ENCODE results near the gene DOP1A. TPM values are rescaled to one million over a fixed set of nuclear protein-coding genes. Genes with fewer than 3 reads are reported as not detected.

Gene DOP1A
- total and polyA plus RNA-seq, 2 of the 4 experiments (the other 2 are of a cell fraction): 6.0 to 32.4 TPM

GRCh38 chr6:83126223-83126622, 58.8 kb downstream of the DOP1A start:
- H4K91ac ChIP-seq (ENCODE audit: insufficient read depth, low read depth, low read length): peak overlapping the region; percentile 56; the same call in 1 of the 2 replicates
- H3K4ac ChIP-seq (ENCODE audit: low read depth, low read length): peak overlapping the region; percentile 41
- dilution Hi-C loops (cut with HindIII; ENCODE audit: low sequenced_read_pairs, unreplicated experiment) (no loop called here), intact Hi-C loops (cut with micrococcal nuclease) (no loop called here), in situ Hi-C loops (cut with MboI; ENCODE audit: low sequenced_read_pairs) (no loop called here)
- POLR2A ChIA-PET (ENCODE audit: unreplicated experiment): no interaction called here
- no peak overlapping the region for H3K4me2 ChIP-seq (ENCODE audit: low read depth, low read length)
- no peaks in the 10 kb centered on the region for H3K27me3 ChIP-seq (ENCODE audit: control insufficient read depth, insufficient read depth, low read length)
- DNase-seq (no peak), ATAC-seq (ENCODE audit: low read depth) (no peak)
- BruUV-seq (replicated peaks): no TSS peak
- peaks cover 3% of the 10 kb centered on the region; the same call in 1 of the 2 replicates for H4K20me1 ChIP-seq (ENCODE audit: insufficient read depth, low read length)
- H3K18ac ChIP-seq (ENCODE audit: low read depth, low read length): no peak overlapping the region
- H4K8ac ChIP-seq (ENCODE audit: low read depth in 2 of 2, low read length in 2 of 2): peak overlapping the region in 1 of 2 experiments; percentile 52; a peak in 1 of 4 replicates
- H2BK15ac ChIP-seq (ENCODE audit: low read depth, low read length): peak overlapping the region; percentile 47; the same call in 1 of the 3 replicates
- H3K9me1 ChIP-seq (ENCODE audit: insufficient read depth, low read length): peaks cover 14% of the 10 kb centered on the region
- peak overlapping the region; percentile 29; the same call in 1 of the 2 replicates for H2BK120ac ChIP-seq (ENCODE audit: low read depth, low read length)
- no peak overlapping the region for H2AFZ ChIP-seq (replicated peaks; ENCODE audit: low read length, poor library complexity)
- H3K27ac ChIP-seq (ENCODE audit: insufficient read depth, low read length): no peak overlapping the region; the same call in 1 of the 2 replicates
- no CpG with 5 or more reads among the region's 2 CpGs for whole genome bisulfite sequencing, 2 experiments (ENCODE audit: extremely low coverage in 2 of 2, insufficient read length in 1 of 2)
- H3K56ac ChIP-seq (ENCODE audit: extremely low read depth, insufficient read depth, low read length): no peak overlapping the region
- H3K36me3 ChIP-seq (ENCODE audit: control insufficient read depth, insufficient read depth, low read length): peaks cover 13% of the 10 kb centered on the region
- H3K14ac ChIP-seq (replicated peaks; ENCODE audit: low read depth, low read length): no peak overlapping the region
- peaks cover 6% of the 10 kb centered on the region for H3K4me1 ChIP-seq (ENCODE audit: control insufficient read depth, insufficient read depth, low read length)
- H3K79me1 ChIP-seq (ENCODE audit: low read depth in 1 of 2, low read length in 2 of 2): peaks cover 0 to 8% of the 10 kb centered on the region in 2 experiments; a peak in 2 of 4 replicates
- no peak overlapping the region for H3K9ac ChIP-seq (ENCODE audit: low read depth, low read length)
- no peak overlapping the region for H2AK9ac ChIP-seq (replicated peaks; ENCODE audit: low read depth, low read length, poor library complexity)
- H3K9me3 ChIP-seq (ENCODE audit: control insufficient read depth, insufficient read depth, low read length): no peaks in the 10 kb centered on the region
- no peak overlapping the region for H4K5ac ChIP-seq (ENCODE audit: low read depth, low read length)
- TF ChIP-seq MAZ (IDR thresholded peaks at IDR 0.05; ENCODE audit: borderline replicate concordance, low read depth, low read length): no peak
- no peak for TF ChIP-seq RAD21 (IDR thresholded peaks at IDR 0.05; ENCODE audit: low read length)
- TF ChIP-seq, protein P1, sequence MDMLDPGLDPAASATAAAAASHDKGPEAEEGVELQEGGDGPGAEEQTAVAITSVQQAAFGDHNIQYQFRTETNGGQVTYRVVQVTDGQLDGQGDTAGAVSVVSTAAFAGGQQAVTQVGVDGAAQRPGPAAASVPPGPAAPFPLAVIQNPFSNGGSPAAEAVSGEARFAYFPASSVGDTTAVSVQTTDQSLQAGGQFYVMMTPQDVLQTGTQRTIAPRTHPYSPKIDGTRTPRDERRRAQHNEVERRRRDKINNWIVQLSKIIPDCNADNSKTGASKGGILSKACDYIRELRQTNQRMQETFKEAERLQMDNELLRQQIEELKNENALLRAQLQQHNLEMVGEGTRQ (IDR thresholded peaks at IDR 0.05; ENCODE audit: low read depth, low read length): no peak
- no peak for TF ChIP-seq CTCF (conservative IDR thresholded peaks at IDR 0.05; ENCODE audit: low read depth, low read length)
- no peak for TF ChIP-seq NFE2L2 (IDR thresholded peaks at IDR 0.05; ENCODE audit: low read depth, low read length)
- TF ChIP-seq CEBPB (IDR thresholded peaks at IDR 0.05; ENCODE audit: low read depth, low read length): no peak
- TF ChIP-seq MAFK (IDR thresholded peaks at IDR 0.05; ENCODE audit: low read depth, low read length): no peak
- TF ChIP-seq RCOR1 (IDR thresholded peaks at IDR 0.05; ENCODE audit: insufficient replicate concordance, low read length): no peak
- TF ChIP-seq, protein P2, sequence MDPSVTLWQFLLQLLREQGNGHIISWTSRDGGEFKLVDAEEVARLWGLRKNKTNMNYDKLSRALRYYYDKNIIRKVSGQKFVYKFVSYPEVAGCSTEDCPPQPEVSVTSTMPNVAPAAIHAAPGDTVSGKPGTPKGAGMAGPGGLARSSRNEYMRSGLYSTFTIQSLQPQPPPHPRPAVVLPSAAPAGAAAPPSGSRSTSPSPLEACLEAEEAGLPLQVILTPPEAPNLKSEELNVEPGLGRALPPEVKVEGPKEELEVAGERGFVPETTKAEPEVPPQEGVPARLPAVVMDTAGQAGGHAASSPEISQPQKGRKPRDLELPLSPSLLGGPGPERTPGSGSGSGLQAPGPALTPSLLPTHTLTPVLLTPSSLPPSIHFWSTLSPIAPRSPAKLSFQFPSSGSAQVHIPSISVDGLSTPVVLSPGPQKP (IDR thresholded peaks at IDR 0.05; ENCODE audit: borderline replicate concordance, low read depth, low read length): no peak
- TF ChIP-seq FOS (IDR thresholded peaks at IDR 0.05; ENCODE audit: low read depth, low read length): no peak
- TF ChIP-seq BHLHE40 (IDR thresholded peaks at IDR 0.05; ENCODE audit: low read depth, low read length): no peak
- TF ChIP-seq CHD1 (IDR thresholded peaks at IDR 0.05; ENCODE audit: low read depth, low read length): no peak
- no peak for TF ChIP-seq RFX5 (IDR thresholded peaks at IDR 0.05; ENCODE audit: low read depth, low read length)
- no peak for TF ChIP-seq POLR2A (IDR thresholded peaks at IDR 0.05; ENCODE audit: low read depth, low read length)
- no peak for TF ChIP-seq MXI1 (IDR thresholded peaks at IDR 0.05; ENCODE audit: borderline replicate concordance, low read depth, low read length)
- no peak for TF ChIP-seq SMC3 (IDR thresholded peaks at IDR 0.05; ENCODE audit: low read depth, low read length)
- CTCF ChIA-PET: no interaction called here
- no peak overlapping the region for H3K23ac ChIP-seq (ENCODE audit: low read depth, low read length)
- peak overlapping the region; percentile 15; the same call in 1 of the 2 replicates for H2AK5ac ChIP-seq (ENCODE audit: low read depth, low read length)
- no peak overlapping the region for H3K4me3 ChIP-seq (ENCODE audit: insufficient read depth, low read depth, low read length)
- 0 out of 2 replicates have a peak overlapping the region, but pooled peaks have one; percentile 3 for H2BK20ac ChIP-seq (ENCODE audit: low read depth, low read length)
- H2BK5ac ChIP-seq (ENCODE audit: low read depth, low read length, poor library complexity, severe bottlenecking): no peak overlapping the region

Data from IMR-90 (cell line).